ENCODE results near the gene ZC3H12C.

ZC3H12C gene

GRCh38 chr11:110219006-110219785 is 126.0 kb downstream of the ZC3H12C start:
- DNase-seq (ENCODE audit: low read depth in 3 of 3) = no peak

Measured in stimulated activated CD4-positive, alpha-beta T cell treated with anti-CD3 and anti-CD28 coated beads, TNF-alpha, amount 100 ng/mL, for 4 hours (primary cell).